GM21528 (cell line): ENCODE measurements around the gene SNAP47.

Experiments
- ATAC-seq: cut with Tn5 transposase; IDR thresholded peaks from one replicate; pipeline ENCODE4 v1.9.1; 2021; ENCODE audit warnings: mild to moderate bottlenecking, moderate library complexity; ENCODE audit not compliant: unreplicated experiment, low FRiP score

The SNAP47 gene

GRCh38 chr1:227793948-227794816 lies 58.9 kb downstream of the SNAP47 start:
- ATAC-seq = no peak

DNA sequence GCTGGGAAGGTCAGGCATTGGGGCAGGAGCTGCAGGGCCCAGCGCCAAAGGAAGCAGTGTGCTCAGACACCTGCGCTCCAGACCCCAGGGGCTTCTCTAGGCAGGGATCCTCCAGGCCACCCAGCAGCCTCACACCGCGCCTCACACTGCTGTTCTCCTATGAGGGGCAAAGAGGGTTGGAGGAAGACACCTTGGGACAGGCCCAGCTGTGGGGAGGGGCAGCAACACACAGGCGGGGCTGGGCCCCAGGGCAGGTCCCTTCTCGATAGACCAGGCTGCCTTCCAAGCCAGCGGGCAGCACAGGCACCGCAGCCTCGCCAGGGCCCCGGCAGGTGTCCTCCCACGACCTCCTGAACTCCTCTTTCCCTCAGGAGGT lies 59.6 kb downstream of the SNAP47 start:
- ATAC-seq = no peak

GRCh38 chr1:227795732-227796131 lies 60.5 kb downstream of the SNAP47 start:
- no peak for ATAC-seq

GRCh38 chr1:227796359-227796915 lies 61.2 kb downstream of the SNAP47 start:
- no peak for ATAC-seq

- no peak for ATAC-seq
Measured at GRCh38 chr1:227797144-227797543, 61.9 kb downstream of the SNAP47 start.

GRCh38 chr1:227797625-227798024 lies 62.4 kb downstream of the SNAP47 start:
- no peak for ATAC-seq

DNA sequence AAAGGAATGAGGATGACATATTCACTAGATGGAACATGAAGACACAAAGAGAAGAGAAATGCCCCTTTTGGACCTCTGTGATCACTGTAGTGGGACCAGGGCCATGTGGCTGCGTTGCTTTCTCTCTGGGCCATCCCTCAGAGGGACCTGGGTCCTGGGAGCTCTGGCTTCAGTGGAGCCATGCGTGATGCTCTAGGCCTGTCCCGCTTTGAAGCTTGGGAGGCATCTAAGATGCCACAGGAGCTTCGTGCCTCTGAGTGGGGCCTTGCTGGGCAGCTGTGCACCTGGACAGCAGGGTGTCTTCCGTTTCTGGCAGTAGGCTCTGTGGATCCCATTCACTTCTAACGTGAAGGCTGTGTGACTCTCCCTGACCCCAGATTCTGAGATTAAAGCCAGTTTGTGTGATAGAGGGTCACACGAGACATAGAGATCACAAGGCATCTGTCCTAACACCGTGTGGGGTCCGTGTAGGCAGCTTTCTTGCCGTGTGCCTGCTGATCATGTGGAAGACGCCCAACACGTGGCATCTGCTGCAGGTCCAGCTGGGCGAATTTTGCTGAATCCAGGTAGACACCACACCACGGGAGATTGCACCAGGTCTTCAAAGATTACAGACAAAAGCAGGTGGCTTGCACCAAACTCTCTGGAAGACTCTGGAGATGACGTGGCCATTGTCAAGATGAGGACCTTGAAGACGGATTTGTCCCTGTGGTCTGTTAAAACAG lies 63.0 kb downstream of the SNAP47 start:
- ATAC-seq = no peak

DNA sequence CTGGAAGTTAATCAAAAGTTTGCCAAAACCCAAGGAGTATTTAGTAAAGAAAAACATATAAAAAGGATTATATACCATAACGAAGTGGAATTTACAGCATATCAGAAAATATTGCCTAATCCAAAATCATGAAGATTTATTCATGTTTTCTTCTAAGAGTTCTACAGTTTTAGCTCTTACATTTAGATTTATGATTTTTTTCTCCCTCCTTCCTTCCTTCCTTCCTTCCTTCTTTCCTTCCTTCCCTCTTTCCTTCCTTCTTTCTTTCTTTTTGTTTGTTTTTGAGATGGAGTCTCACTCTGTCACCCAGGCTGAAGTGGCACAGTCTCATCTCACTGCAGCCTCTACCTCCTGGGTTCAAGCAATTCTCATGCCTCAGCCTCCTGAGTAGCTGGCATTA lies 64.5 kb downstream of the SNAP47 start:
- no peak for ATAC-seq

DNA sequence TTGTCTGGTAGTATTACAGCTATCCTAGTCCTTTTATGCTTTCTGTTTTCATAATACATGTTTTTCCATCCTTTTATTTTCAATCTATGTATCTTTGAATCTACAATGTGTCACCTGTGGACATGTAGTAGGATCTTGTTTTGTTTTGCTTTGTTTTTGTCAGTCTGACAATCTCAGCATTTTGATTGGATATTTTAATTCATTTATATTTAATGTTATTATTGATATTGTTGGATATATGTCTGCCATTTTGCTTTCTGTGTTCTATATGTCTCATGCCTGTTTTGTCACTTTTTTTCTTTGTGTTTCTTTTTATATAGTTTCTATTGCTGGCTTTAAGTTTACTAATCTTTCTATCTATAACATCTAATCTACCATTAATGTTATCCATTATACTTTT lies 68.7 kb downstream of the SNAP47 start:
- ATAC-seq = no peak

- ATAC-seq = no peak
Measured at GRCh38 chr1:227805606-227806197, 70.5 kb downstream of the SNAP47 start.

- ATAC-seq = no peak
Measured at GRCh38 chr1:227808566-227808965, 73.3 kb downstream of the SNAP47 start.

DNA sequence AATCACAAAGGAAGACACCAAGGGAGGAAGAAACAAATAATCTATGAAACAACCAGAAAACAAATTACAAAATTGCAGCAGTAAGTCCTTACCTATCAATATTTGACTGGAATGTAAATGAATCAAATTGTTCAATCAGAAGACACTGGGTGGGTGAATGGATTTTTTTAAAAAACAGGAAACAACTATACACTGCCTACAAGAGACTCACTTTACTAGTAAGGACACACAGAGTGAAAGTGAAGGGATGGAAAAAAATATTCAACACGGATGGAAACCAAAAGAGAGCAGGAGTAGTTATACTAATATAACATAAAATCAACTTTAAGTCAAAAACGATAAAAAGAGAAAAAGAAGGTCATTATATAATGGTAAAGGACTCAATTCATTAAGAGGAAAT lies 73.8 kb downstream of the SNAP47 start:
- no peak for ATAC-seq

DNA sequence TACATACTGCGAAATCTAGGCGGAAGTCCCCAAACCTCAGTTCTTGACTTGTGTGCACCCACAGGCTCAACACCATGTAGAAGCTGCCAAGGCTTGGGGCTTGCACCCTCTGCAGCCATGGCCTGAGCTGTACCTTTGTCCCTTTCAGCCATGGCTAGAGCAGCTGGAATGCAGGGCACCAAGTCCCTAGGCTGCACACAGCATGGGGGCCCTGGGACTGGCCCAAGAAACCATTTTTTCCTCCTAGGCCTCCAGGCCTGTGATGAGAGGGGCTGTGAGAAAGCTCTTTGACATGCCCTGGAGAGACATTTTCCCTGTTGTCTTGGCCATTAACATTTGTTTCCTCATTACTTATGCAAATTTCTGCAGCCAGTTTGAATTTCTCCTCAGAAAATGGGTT lies 78.7 kb downstream of the SNAP47 start:
- ATAC-seq = no peak

GRCh38 chr1:227815468-227816409 lies 80.5 kb downstream of the SNAP47 start, which contains the start of gene PRSS38:
Gene PRSS38, plus strand, starts transcription at chr1:227815675. Its CDS starts 42 bp downstream, at chr1:227815717.
- ATAC-seq = no peak

GRCh38 chr1:227816750-227817446 lies 81.7 kb downstream of the SNAP47 start:
- ATAC-seq = no peak

DNA sequence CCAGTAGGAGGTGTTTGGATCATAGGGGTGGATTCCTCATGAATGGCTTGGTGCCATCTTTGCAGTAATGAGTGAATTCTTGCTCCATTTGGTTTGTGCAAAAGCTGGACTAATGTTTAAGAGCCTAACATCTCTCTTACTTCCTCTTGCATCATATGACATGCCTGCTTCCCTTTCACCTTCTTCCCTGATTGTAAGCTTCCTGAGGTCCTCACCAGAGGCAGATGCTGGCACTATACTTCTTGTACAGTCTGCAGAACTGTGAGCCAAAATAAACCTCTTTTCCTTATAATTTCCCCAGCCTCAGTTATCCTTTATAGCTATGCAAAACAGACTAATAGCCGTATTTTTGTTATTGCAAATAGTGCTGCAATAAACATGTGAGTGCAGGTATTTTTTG lies 88.3 kb downstream of the SNAP47 start:
- no peak for ATAC-seq

- ATAC-seq = no peak
Measured at GRCh38 chr1:227824204-227824603, 89.0 kb downstream of the SNAP47 start.

- no peak for ATAC-seq
Measured at GRCh38 chr1:227828786-227829185, 93.6 kb downstream of the SNAP47 start.
